HG03558 (cell line): ENCODE measurements around the gene CBFB.

Experiments used
- ATAC-seq: cut with Tn5 transposase; IDR thresholded peaks from one replicate; pipeline ENCODE4 v1.9.1; 2021; ENCODE audit warnings: moderate number of reproducible peaks; ENCODE audit not compliant: unreplicated experiment; ENCODE audit errors: extremely low read depth

CBFB gene

GRCh38 chr16:67016143-67016542 is 12.8 kb upstream of the CBFB start:
- no peak for ATAC-seq

GRCh38 chr16:67016681-67017420 is 12.1 kb upstream of the CBFB start:
- no peak for ATAC-seq

- no peak for ATAC-seq
Measured at GRCh38 chr16:67017421-67017750, 11.6 kb upstream of the CBFB start.

GRCh38 chr16:67017810-67018488 is 11.0 kb upstream of the CBFB start:
- ATAC-seq, result peak; percentile 97

- ATAC-seq, result no peak
Measured at GRCh38 chr16:67019171-67019570, 9.8 kb upstream of the CBFB start.

- ATAC-seq, result no peak
Measured at GRCh38 chr16:67021321-67021720, 7.6 kb upstream of the CBFB start.

GRCh38 chr16:67022531-67023214 is 6.3 kb upstream of the CBFB start:
- ATAC-seq, result no peak

GRCh38 chr16:67023689-67024088 is 5.3 kb upstream of the CBFB start:
- no peak for ATAC-seq

GRCh38 chr16:67024384-67025209 is 4.4 kb upstream of the CBFB start:
- ATAC-seq, result no peak

GRCh38 chr16:67025210-67025550 is 3.8 kb upstream of the CBFB start:
- ATAC-seq, result no peak

- ATAC-seq, result no peak
Measured at GRCh38 chr16:67026570-67026969, 2.4 kb upstream of the CBFB start.

- no peak for ATAC-seq
Measured at GRCh38 chr16:67027046-67027445, 1.9 kb upstream of the CBFB start.

GRCh38 chr16:67028167-67028695 is 718 bp upstream of the CBFB start:
- no peak for ATAC-seq

GRCh38 chr16:67029254-67030096 is 526 bp downstream of the CBFB start:
- no peak for ATAC-seq

GRCh38 chr16:67030221-67030962 is 1.4 kb downstream of the CBFB start:
- no peak for ATAC-seq

- ATAC-seq, result no peak
Measured at GRCh38 chr16:67034487-67034886, 5.5 kb downstream of the CBFB start.

GRCh38 chr16:67035364-67035763 is 6.4 kb downstream of the CBFB start:
- ATAC-seq, result no peak

- ATAC-seq, result no peak
Measured at GRCh38 chr16:67036323-67036741, 7.4 kb downstream of the CBFB start.
